GM12873 (cell line): ENCODE data around the gene GABBR2.

Experiments used
- TF ChIP-seq, protein P1 (sequence below): IDR thresholded peaks from 2 replicates; pipeline ENCODE4 v1.5.1; 2012; ENCODE audit warnings: low read depth, mild to moderate bottlenecking, moderate library complexity, low read length, control low read depth; ENCODE audit not compliant: insufficient read depth; ENCODE audit errors: missing control alignments

Gene GABBR2

DNA sequence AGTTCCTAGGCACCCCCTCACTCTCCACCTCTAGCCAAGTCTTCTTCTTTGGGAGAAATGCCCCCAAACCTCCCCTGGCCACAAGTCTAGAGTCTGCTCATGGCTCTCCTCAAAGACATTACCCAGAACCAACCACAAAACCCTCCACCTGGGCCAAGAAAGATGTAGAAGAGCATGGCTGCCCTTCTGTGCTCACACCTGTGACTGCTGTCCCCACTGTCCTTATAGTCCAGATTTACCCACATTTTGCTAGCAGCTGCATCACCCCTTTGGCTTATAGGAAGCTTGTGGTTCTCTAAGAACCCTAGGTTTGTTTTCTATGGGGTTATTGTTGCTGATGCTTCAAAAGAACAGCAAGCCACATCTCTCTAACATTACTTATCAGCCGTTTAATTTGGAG is 6.1 kb upstream of the GABBR2 start:
- TF ChIP-seq, protein P1, sequence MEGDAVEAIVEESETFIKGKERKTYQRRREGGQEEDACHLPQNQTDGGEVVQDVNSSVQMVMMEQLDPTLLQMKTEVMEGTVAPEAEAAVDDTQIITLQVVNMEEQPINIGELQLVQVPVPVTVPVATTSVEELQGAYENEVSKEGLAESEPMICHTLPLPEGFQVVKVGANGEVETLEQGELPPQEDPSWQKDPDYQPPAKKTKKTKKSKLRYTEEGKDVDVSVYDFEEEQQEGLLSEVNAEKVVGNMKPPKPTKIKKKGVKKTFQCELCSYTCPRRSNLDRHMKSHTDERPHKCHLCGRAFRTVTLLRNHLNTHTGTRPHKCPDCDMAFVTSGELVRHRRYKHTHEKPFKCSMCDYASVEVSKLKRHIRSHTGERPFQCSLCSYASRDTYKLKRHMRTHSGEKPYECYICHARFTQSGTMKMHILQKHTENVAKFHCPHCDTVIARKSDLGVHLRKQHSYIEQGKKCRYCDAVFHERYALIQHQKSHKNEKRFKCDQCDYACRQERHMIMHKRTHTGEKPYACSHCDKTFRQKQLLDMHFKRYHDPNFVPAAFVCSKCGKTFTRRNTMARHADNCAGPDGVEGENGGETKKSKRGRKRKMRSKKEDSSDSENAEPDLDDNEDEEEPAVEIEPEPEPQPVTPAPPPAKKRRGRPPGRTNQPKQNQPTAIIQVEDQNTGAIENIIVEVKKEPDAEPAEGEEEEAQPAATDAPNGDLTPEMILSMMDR, result no peak

DNA sequence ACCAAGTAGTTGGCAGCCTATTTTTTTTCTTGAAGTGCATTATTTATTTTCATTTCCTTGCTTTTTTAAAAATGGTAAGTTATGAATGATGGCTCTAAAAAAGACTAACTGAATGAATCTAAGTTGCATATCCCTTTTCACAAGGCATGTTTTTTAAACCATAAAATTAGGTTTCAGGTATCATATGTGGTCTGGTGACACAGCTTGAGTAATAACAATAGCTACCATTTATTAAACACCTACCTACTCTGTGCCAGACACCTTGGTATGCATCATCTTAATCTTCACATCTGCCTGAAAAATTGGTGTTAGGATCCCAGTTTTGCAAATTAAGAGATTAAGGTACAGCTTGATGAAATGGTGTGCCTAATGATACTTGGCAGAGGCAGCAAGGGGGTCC is 4.3 kb upstream of the GABBR2 start:
- TF ChIP-seq, protein P1, result no peak

GRCh38 chr9:98709968-98710965 is 1.5 kb upstream of the GABBR2 start:
- TF ChIP-seq, protein P1, result no peak

GRCh38 chr9:98708103-98708932 is 417 bp downstream of the GABBR2 start:
- TF ChIP-seq, protein P1, result no peak

DNA sequence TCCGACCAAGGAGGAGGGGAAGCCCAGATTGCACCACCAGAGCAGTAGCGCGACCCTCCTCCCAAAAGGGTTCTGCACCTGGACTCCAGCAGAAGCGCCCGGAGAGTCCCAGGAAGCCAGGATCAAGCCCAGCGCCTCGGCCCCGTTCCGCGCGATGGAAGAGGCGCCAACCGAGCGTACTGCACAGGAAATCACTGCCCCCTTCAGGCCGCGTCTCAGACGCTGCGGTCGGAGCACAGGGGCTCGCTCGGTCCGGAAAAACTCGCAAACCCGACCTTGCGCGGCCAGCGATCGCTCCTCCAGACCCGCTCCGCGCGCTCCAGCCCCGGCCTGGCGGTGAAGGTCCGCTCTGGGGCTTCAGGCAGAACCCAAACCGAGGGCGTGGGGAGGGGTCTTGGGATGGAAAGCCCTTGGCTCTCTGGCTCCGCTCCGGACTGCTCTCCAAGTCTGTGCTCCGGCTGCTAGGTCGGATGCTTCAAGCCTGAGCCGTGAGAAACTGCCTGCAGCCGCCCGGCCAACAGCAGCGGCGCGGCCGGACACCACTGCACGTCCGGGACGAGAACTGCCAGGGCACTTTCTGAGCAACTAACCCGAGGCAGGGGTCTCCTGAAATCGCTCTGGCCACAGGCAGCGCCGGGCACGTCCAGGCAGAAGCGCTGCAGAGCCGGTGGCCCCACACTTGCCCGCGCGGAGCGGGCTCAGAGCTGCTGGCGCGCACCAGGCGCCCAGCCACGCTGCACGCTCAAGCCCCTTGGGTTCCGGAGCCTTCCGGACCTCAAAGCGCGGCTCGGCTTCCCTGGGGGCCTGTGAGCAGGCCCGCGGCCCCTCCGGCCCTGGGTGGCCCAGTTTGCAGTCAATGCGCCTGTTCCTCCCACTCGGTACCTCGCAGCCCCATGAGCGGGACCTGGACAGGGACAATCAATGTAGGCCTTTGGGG is 1.3 kb downstream of the GABBR2 start:
- TF ChIP-seq, protein P1, result peak; percentile 64

GRCh38 chr9:98706651-98707165 is 2.0 kb downstream of the GABBR2 start:
- TF ChIP-seq, protein P1, result no peak
